MCF 10A (cell line): Measurements from ENCODE around the gene NAALADL2. TPM values are rescaled to one million over a fixed set of nuclear protein-coding genes. Genes with fewer than 3 reads are reported as not detected.

Source experiments
- BruUV-seq: library from RNA; stranded (reverse); fragments of 400-500 nt; replicated peaks from 2 replicates; lab custom pipeline; 2021; lab: Mats Ljungman, UMichigan
- CTCF ChIA-PET: fragments of 300-600 bp; sonication (Branson Sonifier 250); formaldehyde crosslinking; extraction: SDS; loops from one replicate; lab custom pipeline; 2021; ENCODE audit warnings: antibody characterized with exemption, inconsistent platforms; lab: Yijun Ruan, JAX
- POLR2A ChIA-PET: fragments of 300-600, 350-650 bp; sonication (Branson Sonifier 250); formaldehyde crosslinking; extraction: SDS; loops from one replicate; lab custom pipeline; 2020; ENCODE audit warnings: antibody characterized with exemption, inconsistent platforms; lab: Yijun Ruan, JAX
- DNase-seq: peaks from one replicate; pipeline ENCODE4 v3.0.0-alpha.2; 2018; ENCODE audit not compliant: unreplicated experiment
- H3K27ac Mint-ChIP-seq: one replicate; pipeline ENCODE4 v1.8.0; 2022; ENCODE audit warnings: mild to moderate bottlenecking, low read depth, mixed read lengths; ENCODE audit not compliant: unreplicated experiment
- H3K27me3 Mint-ChIP-seq: one replicate; pipeline ENCODE4 v1.8.0; 2022; ENCODE audit warnings: mixed read lengths; ENCODE audit not compliant: insufficient read depth, unreplicated experiment
- H3K36me3 Mint-ChIP-seq: one replicate; pipeline ENCODE4 v1.8.0; 2022; ENCODE audit warnings: mild to moderate bottlenecking, moderate library complexity, mixed read lengths; ENCODE audit not compliant: insufficient read depth, unreplicated experiment
- H3K4me1 Mint-ChIP-seq: one replicate; pipeline ENCODE4 v1.8.0; 2022; ENCODE audit warnings: mixed read lengths; ENCODE audit not compliant: insufficient read depth, unreplicated experiment
- H3K4me3 Mint-ChIP-seq: one replicate; pipeline ENCODE4 v1.8.0; 2022; ENCODE audit warnings: mild to moderate bottlenecking, moderate library complexity, mixed read lengths; ENCODE audit not compliant: unreplicated experiment
- H3K9me3 Mint-ChIP-seq: one replicate; pipeline ENCODE4 v1.8.0; 2022; ENCODE audit warnings: mixed read lengths; ENCODE audit not compliant: unreplicated experiment
- intact Hi-C: fragments of 100-400 bp; cut with micrococcal nuclease; formaldehyde crosslinking; loops from 2 replicates; pipeline ENCODE4 v1.14.1; 2022
- total RNA-seq: library from RNA; stranded (reverse); gene quantifications from 2 replicates; pipeline ENCODE4 v1.2.3, GENCODE V29; 2022
- TF ChIP-seq, protein P1 (sequence below): fragments of 200-600 bp; IDR thresholded peaks from one replicate; pipeline ENCODE4 v1.8.0; 2022; ENCODE audit warnings: antibody characterized with exemption, mild to moderate bottlenecking; ENCODE audit not compliant: unreplicated experiment

The NAALADL2 gene
- total RNA-seq, 1 experiment from 2014 or later, result 4.2 TPM

GRCh38 chr3:175001091-175001490, 142.0 kb downstream of the NAALADL2 start:
- BruUV-seq, result no TSS peak
- POLR2A ChIA-PET, result no interaction called here
- Mint-ChIP-seq H3K27me3 (no peaks in the 10 kb centered on the region), H3K4me1 (no peaks in the 10 kb centered on the region), H3K36me3 (no peaks in the 10 kb centered on the region), H3K9me3 (no peaks in the 10 kb centered on the region), H3K4me3 (no peak overlapping the region), H3K27ac (no peak overlapping the region)
- intact Hi-C loops, result no loop called here
- CTCF ChIA-PET, result interaction anchor here (0.6 to 1.1 kb wide), 4 partner anchors 10 to 521 kb away, joined by 3 read pairs; no protein-coding TSS in a partner anchor
- TF ChIP-seq, protein P1, sequence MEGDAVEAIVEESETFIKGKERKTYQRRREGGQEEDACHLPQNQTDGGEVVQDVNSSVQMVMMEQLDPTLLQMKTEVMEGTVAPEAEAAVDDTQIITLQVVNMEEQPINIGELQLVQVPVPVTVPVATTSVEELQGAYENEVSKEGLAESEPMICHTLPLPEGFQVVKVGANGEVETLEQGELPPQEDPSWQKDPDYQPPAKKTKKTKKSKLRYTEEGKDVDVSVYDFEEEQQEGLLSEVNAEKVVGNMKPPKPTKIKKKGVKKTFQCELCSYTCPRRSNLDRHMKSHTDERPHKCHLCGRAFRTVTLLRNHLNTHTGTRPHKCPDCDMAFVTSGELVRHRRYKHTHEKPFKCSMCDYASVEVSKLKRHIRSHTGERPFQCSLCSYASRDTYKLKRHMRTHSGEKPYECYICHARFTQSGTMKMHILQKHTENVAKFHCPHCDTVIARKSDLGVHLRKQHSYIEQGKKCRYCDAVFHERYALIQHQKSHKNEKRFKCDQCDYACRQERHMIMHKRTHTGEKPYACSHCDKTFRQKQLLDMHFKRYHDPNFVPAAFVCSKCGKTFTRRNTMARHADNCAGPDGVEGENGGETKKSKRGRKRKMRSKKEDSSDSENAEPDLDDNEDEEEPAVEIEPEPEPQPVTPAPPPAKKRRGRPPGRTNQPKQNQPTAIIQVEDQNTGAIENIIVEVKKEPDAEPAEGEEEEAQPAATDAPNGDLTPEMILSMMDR, result no peak
- DNase-seq, result no peak

DNA sequence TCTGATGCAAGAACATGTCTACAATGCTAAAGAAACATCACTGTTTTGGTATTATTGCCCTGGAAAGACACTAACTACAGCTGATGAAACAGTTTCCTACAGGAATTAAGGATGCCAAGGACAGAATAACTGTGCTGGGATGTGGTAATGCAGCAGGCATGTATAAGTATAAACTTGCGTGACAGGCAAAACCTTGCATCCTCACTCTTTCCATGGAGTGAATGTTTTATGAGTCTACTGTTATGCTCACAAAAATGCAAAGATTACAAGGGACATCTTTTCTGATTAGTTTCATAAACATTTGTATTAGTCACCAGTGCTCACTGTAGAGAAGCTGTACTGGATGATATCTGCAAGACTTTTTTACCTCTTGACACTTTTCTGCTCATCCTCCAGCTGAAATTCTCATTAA, 143.6 kb downstream of the NAALADL2 start:
- Mint-ChIP-seq H3K36me3 (no peaks in the 10 kb centered on the region), H3K4me3 (no peak overlapping the region), H3K27me3 (no peaks in the 10 kb centered on the region), H3K4me1 (no peaks in the 10 kb centered on the region), H3K27ac (no peak overlapping the region), H3K9me3 (no peaks in the 10 kb centered on the region)
- ChIA-PET POLR2A (interaction anchor here (0.9 kb wide), 1 partner anchor 206 kb away, joined by 3 read pairs; no protein-coding TSS in a partner anchor), CTCF (no interaction called here)
- TF ChIP-seq, protein P1, result no peak
- intact Hi-C loops, result no loop called here
- BruUV-seq, result no TSS peak
- DNase-seq, result peak; percentile 41

DNA sequence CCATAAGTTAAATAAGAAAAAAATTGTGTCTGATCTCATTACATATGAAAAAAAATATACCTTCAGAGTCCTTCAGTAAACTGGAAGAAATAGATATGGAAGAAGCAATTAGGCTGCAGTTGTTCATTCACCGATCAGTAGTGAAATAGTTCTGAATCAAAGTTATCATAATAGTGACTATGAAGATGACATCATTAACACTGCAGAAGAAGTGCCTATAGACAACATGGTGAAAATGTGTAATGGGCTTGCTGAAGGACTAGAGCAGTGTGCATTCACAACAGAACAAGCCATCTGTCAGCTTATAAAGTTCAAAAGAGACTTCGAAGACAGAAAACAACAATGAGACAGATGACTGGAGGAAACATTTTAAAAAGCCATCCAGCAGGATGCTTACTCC, 144.5 kb downstream of the NAALADL2 start:
- no peak for DNase-seq
- H3K27ac Mint-ChIP-seq, result no peak overlapping the region
- no TSS peak for BruUV-seq

DNA sequence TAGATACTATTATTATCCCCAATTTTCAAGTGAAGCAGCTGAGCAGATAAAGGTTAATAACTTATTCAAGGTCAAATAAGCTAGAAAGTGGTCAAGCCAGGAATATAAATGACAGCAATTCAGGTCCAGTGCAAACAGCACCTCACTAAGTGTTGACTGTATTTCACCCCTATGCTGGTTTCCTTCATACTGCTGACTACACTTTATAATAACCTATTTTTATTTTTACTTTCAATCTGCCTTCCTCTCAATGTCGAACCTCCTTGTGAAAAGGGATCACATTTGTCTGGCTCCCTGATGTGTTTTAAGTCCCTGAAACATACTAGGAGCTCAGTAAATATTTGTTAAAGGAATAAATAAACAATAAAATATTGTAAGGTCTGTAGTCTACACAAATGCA, 146.1 kb downstream of the NAALADL2 start:
- POLR2A ChIA-PET, result interaction anchor here (0.7 kb wide), 1 partner anchor 659 kb away, joined by 4 read pairs; no protein-coding TSS in a partner anchor
- H3K4me1 Mint-ChIP-seq, result no peaks in the 10 kb centered on the region
- TF ChIP-seq, protein P1, result no peak
- no peaks in the 10 kb centered on the region for H3K36me3 Mint-ChIP-seq
- no peaks in the 10 kb centered on the region for H3K27me3 Mint-ChIP-seq
- H3K27ac Mint-ChIP-seq, result no peak overlapping the region
- BruUV-seq, result no TSS peak
- no peak for DNase-seq
- intact Hi-C loops, result no loop called here
- CTCF ChIA-PET, result no interaction called here
- H3K9me3 Mint-ChIP-seq, result no peaks in the 10 kb centered on the region
- H3K4me3 Mint-ChIP-seq, result no peak overlapping the region

More for the DNA sequence above, 144.5 kb downstream of the NAALADL2 start:
- ChIA-PET POLR2A (no interaction called here), CTCF (interaction anchor here (0.6 kb wide), 2 partner anchors 21 to 788 kb away, joined by 3 to 4 read pairs; no protein-coding TSS in a partner anchor)
- Mint-ChIP-seq H3K27me3 (no peaks in the 10 kb centered on the region), H3K4me3 (no peak overlapping the region), H3K9me3 (no peaks in the 10 kb centered on the region), H3K36me3 (no peaks in the 10 kb centered on the region), H3K4me1 (no peaks in the 10 kb centered on the region)
- TF ChIP-seq, protein P1, result no peak
- intact Hi-C loops, result no loop called here
